Measurements from ENCODE around the gene PITX1. TPM values are rescaled to one million over a fixed set of nuclear protein-coding genes. Genes with fewer than 3 reads are reported as not detected.

PITX1 gene
- total and polyA plus RNA-seq, 4 donors = 0.43 to 1.3 (median 0.72) TPM

DNA sequence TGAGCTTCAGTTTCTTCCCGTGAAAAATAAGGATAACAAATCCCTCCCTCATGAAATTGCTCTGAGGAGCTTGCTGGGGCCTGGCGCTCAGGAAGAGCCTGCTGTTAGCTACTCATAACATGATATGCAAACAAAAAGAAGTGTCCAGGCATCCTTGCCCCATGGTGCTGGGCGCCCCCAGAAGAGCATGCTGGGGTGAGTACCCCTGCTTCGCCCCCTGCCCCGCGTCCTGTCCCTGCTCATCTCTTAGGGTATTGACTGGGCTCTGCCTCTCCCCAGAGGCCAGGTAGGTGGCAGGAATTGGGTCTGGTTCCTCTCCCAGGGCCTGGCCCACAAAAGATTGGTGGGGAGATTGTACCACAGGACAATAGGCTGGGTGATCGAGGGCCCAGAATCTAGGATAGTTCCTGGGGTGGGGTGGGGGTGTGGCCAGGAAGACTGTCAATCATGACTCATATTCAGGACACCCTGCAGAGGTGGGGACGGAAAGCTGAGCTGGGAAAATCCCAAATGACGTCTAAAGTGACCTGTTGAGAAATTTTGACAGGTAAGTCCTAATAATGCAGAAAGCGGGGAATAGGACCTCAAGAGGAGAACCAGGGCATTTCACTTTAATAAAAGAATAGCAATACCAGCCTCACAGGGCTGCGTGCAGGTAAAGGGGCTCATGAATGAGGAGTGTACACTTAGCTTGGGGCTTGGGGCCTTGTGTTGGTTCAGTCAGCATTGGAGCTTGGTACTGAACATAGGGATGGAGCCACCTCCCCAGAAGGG lies 8.9 kb downstream of the PITX1 start:
- Histone ChIP-seq H3K4me1 (ENCODE audit: control insufficient read depth in 5 of 5, insufficient read depth in 5 of 5, low read length in 5 of 5) (peaks cover 0 to 5% (median 0%) of the 10 kb centered on the region in 5 donors), H3K9me3 (ENCODE audit: control insufficient read depth in 4 of 4, insufficient read depth in 3 of 4, low read length in 3 of 4) (peaks cover 0 to 8% (median 0%) of the 10 kb centered on the region in 4 donors), H3K9ac (ENCODE audit: insufficient read depth in 1 of 2, low read length in 2 of 2) (no peak overlapping the region), H3K36me3 (ENCODE audit: control insufficient read depth in 4 of 4, insufficient read depth in 4 of 4, low read length in 4 of 4) (no peaks in the 10 kb centered on the region), H3K27me3 (ENCODE audit: control insufficient read depth in 3 of 3, insufficient read depth in 3 of 3, low read length in 2 of 3) (peaks cover 2 to 56% (median 47%) of the 10 kb centered on the region in 3 donors), H3K27ac (ENCODE audit: low read depth in 1 of 2, low read length in 1 of 2) (no peak overlapping the region), H3K4me3 (no peak overlapping the region)
- DNase-seq (no peak), ATAC-seq (ENCODE audit: insufficient read depth, low FRiP score) (no peak)
- WGBS, 2 donors = 86 to 92% methylated on average over 11 of the region's 11 CpGs
- TF ChIP-seq, protein P1, sequence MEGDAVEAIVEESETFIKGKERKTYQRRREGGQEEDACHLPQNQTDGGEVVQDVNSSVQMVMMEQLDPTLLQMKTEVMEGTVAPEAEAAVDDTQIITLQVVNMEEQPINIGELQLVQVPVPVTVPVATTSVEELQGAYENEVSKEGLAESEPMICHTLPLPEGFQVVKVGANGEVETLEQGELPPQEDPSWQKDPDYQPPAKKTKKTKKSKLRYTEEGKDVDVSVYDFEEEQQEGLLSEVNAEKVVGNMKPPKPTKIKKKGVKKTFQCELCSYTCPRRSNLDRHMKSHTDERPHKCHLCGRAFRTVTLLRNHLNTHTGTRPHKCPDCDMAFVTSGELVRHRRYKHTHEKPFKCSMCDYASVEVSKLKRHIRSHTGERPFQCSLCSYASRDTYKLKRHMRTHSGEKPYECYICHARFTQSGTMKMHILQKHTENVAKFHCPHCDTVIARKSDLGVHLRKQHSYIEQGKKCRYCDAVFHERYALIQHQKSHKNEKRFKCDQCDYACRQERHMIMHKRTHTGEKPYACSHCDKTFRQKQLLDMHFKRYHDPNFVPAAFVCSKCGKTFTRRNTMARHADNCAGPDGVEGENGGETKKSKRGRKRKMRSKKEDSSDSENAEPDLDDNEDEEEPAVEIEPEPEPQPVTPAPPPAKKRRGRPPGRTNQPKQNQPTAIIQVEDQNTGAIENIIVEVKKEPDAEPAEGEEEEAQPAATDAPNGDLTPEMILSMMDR (IDR thresholded peaks at IDR 0.05; ENCODE audit: control extremely low read depth, extremely low read depth) = no peak

GRCh38 chr5:135020111-135020895 lies 13.7 kb downstream of the PITX1 start:
- Histone ChIP-seq H3K27me3 (ENCODE audit: control insufficient read depth in 3 of 3, insufficient read depth in 3 of 3, low read length in 2 of 3) (peaks cover 0 to 15% (median 3%) of the 10 kb centered on the region in 3 donors), H3K27ac (ENCODE audit: low read depth in 1 of 2, low read length in 1 of 2) (no peak overlapping the region), H3K4me1 (ENCODE audit: control insufficient read depth in 5 of 5, insufficient read depth in 5 of 5, low read length in 5 of 5) (no peaks in the 10 kb centered on the region), H3K36me3 (ENCODE audit: control insufficient read depth in 4 of 4, insufficient read depth in 4 of 4, low read length in 4 of 4) (no peaks in the 10 kb centered on the region), H3K9me3 (ENCODE audit: control insufficient read depth in 4 of 4, insufficient read depth in 3 of 4, low read length in 3 of 4) (peaks cover 0 to 1% (median 0%) of the 10 kb centered on the region in 4 donors), H3K9ac (ENCODE audit: insufficient read depth in 1 of 2, low read length in 2 of 2) (no peak overlapping the region), H3K4me3 (no peak overlapping the region)
- DNase-seq = no peak
- TF ChIP-seq, protein P1 (IDR thresholded peaks at IDR 0.05; ENCODE audit: control extremely low read depth, extremely low read depth) = no peak
- WGBS, 2 donors = 86 to 90% methylated on average over 16 of the region's 16 CpGs
- no peak for ATAC-seq (ENCODE audit: insufficient read depth, low FRiP score)

DNA sequence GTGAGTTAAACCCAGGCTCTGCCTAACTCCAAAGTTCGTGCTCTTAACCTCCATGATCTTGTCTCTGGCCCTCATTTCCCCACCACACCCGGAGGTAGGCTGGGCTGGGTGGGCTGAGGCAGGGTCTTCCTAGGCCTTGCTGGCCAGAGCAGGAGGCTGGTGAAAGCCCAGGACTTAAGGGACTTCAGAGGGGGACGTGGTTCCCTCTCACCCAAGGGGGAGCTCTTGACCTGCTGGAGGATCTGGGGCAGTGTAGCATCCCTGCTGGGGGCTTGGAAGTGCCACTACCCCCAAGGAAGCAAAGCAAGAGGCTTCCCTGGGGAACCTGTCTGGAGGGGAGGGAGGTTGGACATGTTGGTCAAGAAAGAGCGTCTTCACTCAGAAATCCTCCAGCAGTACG lies 14.7 kb downstream of the PITX1 start:
- 88 to 89% methylated on average over 5 of the region's 5 CpGs for WGBS, 2 donors
- no peaks in the 10 kb centered on the region for H3K36me3 ChIP-seq (ENCODE audit: control insufficient read depth in 4 of 4, insufficient read depth in 4 of 4, low read length in 4 of 4)
- peaks cover 0 to 8% (median 2%) of the 10 kb centered on the region in 3 donors for H3K27me3 ChIP-seq (ENCODE audit: control insufficient read depth in 3 of 3, insufficient read depth in 3 of 3, low read length in 2 of 3)
- DNase-seq (no peak), ATAC-seq (ENCODE audit: insufficient read depth, low FRiP score) (no peak)
- H3K27ac ChIP-seq (ENCODE audit: low read depth in 1 of 2, low read length in 1 of 2) = no peak overlapping the region
- peaks cover 0 to 5% (median 0%) of the 10 kb centered on the region in 5 donors for H3K4me1 ChIP-seq (ENCODE audit: control insufficient read depth in 5 of 5, insufficient read depth in 5 of 5, low read length in 5 of 5)
- no peak overlapping the region for H3K4me3 ChIP-seq
- TF ChIP-seq, protein P1 (IDR thresholded peaks at IDR 0.05; ENCODE audit: control extremely low read depth, extremely low read depth) = no peak
- peaks cover 0 to 1% (median 0%) of the 10 kb centered on the region in 4 donors for H3K9me3 ChIP-seq (ENCODE audit: control insufficient read depth in 4 of 4, insufficient read depth in 3 of 4, low read length in 3 of 4)
- H3K9ac ChIP-seq (ENCODE audit: insufficient read depth in 1 of 2, low read length in 2 of 2) = no peak overlapping the region
